Body of pancreas (tissue), 4 donors: ENCODE results near the gene TMEM97.

Experiments used
- POLR2A ChIP-seq, 3 donors: fragments of 450-650 bp; IDR thresholded peaks; one replicate each; pipeline ENCODE4 v1.6.1; 2016; ENCODE audit warnings: antibody characterized with exemption in 3 of 3, mild to moderate bottlenecking in 2 of 3
- TF ChIP-seq, protein P1 (sequence below), 7 experiments: fragments of 450-650 bp in 4 of 7; fragments of 200-600 bp in 3 of 7; sonication (generic) in 3 of 7; IDR thresholded peaks; one replicate each; pipeline ENCODE4 v1.5.1; 2016 to 2019; ENCODE audit warnings: antibody characterized with exemption in 7 of 7

DNA sequence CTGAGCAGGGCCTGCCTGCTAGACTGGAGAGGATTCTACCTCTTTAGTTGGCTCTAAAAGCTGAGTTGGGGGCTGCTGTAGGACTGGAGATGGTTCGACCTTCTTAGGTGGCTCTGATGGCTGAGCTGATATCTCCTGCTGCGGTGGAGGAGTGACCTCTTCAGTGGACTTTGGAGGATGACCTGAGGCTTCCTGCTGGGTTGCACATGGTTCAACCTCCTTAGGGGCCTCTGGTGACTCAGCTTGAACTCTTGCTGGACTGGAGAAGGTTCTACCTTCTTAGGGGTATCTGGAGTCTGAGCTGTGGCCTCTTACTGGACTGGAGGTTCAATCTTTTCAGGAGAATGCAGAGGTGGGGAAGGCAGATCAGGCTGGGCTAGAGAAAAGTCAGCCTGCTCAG is 48.9 kb upstream of the TMEM97 start:
- TF ChIP-seq, protein P1, sequence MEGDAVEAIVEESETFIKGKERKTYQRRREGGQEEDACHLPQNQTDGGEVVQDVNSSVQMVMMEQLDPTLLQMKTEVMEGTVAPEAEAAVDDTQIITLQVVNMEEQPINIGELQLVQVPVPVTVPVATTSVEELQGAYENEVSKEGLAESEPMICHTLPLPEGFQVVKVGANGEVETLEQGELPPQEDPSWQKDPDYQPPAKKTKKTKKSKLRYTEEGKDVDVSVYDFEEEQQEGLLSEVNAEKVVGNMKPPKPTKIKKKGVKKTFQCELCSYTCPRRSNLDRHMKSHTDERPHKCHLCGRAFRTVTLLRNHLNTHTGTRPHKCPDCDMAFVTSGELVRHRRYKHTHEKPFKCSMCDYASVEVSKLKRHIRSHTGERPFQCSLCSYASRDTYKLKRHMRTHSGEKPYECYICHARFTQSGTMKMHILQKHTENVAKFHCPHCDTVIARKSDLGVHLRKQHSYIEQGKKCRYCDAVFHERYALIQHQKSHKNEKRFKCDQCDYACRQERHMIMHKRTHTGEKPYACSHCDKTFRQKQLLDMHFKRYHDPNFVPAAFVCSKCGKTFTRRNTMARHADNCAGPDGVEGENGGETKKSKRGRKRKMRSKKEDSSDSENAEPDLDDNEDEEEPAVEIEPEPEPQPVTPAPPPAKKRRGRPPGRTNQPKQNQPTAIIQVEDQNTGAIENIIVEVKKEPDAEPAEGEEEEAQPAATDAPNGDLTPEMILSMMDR (IDR thresholded peaks at IDR 0.05): no peak
- no peak for TF ChIP-seq POLR2A (IDR thresholded peaks at IDR 0.05)
